ENCODE measurements around the gene AKAP8. TPM values are rescaled to one million over a fixed set of nuclear protein-coding genes. Genes with fewer than 3 reads are reported as not detected.

The AKAP8 gene
- total RNA-seq, 1 experiment from 2014 or later, result 59.5 TPM

DNA sequence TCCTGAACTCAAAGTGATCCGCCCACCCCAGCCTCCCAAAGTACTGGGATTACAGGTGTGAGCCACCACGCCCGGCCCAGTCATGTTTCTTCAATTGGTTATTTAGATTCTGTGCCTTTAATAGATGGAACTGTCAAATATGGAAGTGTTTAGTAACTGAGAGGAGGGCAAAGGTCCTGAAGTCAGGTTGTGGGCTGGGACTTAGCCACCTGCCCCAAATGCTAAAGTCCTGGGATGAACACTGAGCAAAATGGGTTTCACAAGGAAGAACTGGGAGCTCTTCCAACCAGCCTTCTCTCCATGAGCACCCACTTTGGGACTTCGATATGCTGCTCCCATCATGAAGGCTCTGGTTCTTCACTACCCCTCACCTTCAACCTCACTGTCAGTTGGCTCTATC is 21.7 kb downstream of the AKAP8 start:
- Histone ChIP-seq H4K20me1 (ENCODE audit: control insufficient read depth, insufficient read depth, insufficient read length) (no peaks in the 10 kb centered on the region), H3K14ac (ENCODE audit: insufficient read depth, low read length) (no peak overlapping the region), H3K79me2 (ENCODE audit: insufficient read depth, low read length) (no peaks in the 10 kb centered on the region), H4K8ac (replicated peaks; ENCODE audit: insufficient read length, low read depth, low read length) (no peak overlapping the region), H3K56ac (ENCODE audit: insufficient read length, low read depth, low read length) (no peak overlapping the region), H2BK120ac (ENCODE audit: low read depth, low read length, poor library complexity, severe bottlenecking) (no peak overlapping the region), H3K27me3 (ENCODE audit: insufficient read depth, low read length) (no peaks in the 10 kb centered on the region; the same call in 1 of the 2 replicates), H3K23ac (ENCODE audit: insufficient read length, low read depth, low read length) (no peak overlapping the region), H3K18ac (ENCODE audit: insufficient read length, low read depth, low read length) (no peak overlapping the region), H3K9ac (ENCODE audit: extremely low read depth, insufficient read length, low read length) (no peak overlapping the region), H4K5ac (ENCODE audit: insufficient read length, low read depth, low read length) (no peak overlapping the region), H3K23me2 (ENCODE audit: insufficient read length, low read depth, low read length, poor library complexity, severe bottlenecking) (no peaks in the 10 kb centered on the region), H3K9me3 (ENCODE audit: control insufficient read depth, low read depth, low read length) (no peaks in the 10 kb centered on the region), H2BK12ac (ENCODE audit: insufficient read length, low read depth, low read length) (no peak overlapping the region), H3T11ph (ENCODE audit: low read length) (no peak overlapping the region), H3K4ac (ENCODE audit: low read depth, low read length) (no peak overlapping the region), H2BK20ac (ENCODE audit: low read depth, low read length, poor library complexity, severe bottlenecking) (no peak overlapping the region), H3K79me1 (ENCODE audit: insufficient read depth, low read depth, low read length, poor library complexity, severe bottlenecking) (no peaks in the 10 kb centered on the region), H4K91ac (ENCODE audit: insufficient read length, low read depth, low read length) (no peak overlapping the region), H3K4me1 (ENCODE audit: insufficient read depth, low read length) (no peaks in the 10 kb centered on the region), H2AK5ac (ENCODE audit: insufficient read length, low read length) (no peak overlapping the region), H2BK5ac (ENCODE audit: insufficient read length, low read length) (no peak overlapping the region), H2AFZ (ENCODE audit: low read length) (no peak overlapping the region), H3K4me2 (ENCODE audit: insufficient read depth, insufficient read length, low read length) (no peak overlapping the region), H3K27ac (ENCODE audit: insufficient read length, low read depth, low read length) (no peak overlapping the region), H2BK15ac (ENCODE audit: low read depth, low read length) (no peak overlapping the region)
- H3K36me3 Mint-ChIP-seq (ENCODE audit: insufficient read depth in 1 of 3, low read depth in 3 of 3), result peaks cover 64 to 88% (median 76%) of the 10 kb centered on the region in 3 experiments
- no peak for DNase-seq
- TF ChIP-seq, protein P1, sequence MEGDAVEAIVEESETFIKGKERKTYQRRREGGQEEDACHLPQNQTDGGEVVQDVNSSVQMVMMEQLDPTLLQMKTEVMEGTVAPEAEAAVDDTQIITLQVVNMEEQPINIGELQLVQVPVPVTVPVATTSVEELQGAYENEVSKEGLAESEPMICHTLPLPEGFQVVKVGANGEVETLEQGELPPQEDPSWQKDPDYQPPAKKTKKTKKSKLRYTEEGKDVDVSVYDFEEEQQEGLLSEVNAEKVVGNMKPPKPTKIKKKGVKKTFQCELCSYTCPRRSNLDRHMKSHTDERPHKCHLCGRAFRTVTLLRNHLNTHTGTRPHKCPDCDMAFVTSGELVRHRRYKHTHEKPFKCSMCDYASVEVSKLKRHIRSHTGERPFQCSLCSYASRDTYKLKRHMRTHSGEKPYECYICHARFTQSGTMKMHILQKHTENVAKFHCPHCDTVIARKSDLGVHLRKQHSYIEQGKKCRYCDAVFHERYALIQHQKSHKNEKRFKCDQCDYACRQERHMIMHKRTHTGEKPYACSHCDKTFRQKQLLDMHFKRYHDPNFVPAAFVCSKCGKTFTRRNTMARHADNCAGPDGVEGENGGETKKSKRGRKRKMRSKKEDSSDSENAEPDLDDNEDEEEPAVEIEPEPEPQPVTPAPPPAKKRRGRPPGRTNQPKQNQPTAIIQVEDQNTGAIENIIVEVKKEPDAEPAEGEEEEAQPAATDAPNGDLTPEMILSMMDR (conservative IDR thresholded peaks at IDR 0.05), result no peak
- H3K27ac Mint-ChIP-seq, result no peak overlapping the region
- WGBS (ENCODE audit: extremely low coverage, insufficient read length, low lambda C conversion rate), result no CpG with 5 or more reads among the region's 4 CpGs
- H3K27me3 Mint-ChIP-seq (ENCODE audit: low read depth), result no peaks in the 10 kb centered on the region
- no peak overlapping the region; a peak in 1 of 5 replicates for H3K4me3 Mint-ChIP-seq
- H3K9me3 Mint-ChIP-seq, result peaks cover 0 to 9% of the 10 kb centered on the region in 2 experiments; a peak in 2 of 5 replicates
- no peaks in the 10 kb centered on the region for H3K4me1 Mint-ChIP-seq
